Measurements from ENCODE around the gene IRF2BP1.

The IRF2BP1 gene

DNA sequence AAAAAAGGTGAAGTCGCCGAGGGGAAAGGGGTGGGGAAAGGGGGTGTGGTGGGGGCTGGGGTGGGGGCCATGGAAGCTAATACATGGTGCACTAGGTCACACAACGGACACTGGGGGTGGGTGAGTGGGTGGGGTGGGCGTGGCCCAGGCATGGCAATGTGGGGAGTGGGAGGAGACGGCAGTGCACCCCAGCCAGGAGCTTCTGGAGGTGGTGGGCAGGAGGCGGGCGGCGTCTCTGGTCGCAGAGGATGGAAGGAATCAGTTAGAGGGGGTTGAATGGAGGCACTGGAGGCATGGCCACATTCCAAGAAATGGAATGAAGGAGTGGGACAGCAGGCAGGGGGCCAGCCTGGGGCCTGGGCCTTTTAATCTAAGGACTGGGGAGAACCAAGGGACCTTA lies 47.8 kb upstream of the IRF2BP1 start:
- peaks cover 0 to 2% (median 0%) of the 10 kb centered on the region in 3 experiments for H3K27me3 ChIP-seq (ENCODE audit: control insufficient read depth in 3 of 3, insufficient read depth in 3 of 3, low read depth in 1 of 3, low read length in 3 of 3)
- H2BK120ac ChIP-seq (ENCODE audit: low read depth, low read length), result no peak overlapping the region
- peaks cover 3 to 5% of the 10 kb centered on the region in 2 donors for H3K4me1 ChIP-seq (ENCODE audit: control insufficient read depth in 2 of 2, insufficient read depth in 1 of 2, low read depth in 1 of 2, low read length in 2 of 2)
- H2AK5ac ChIP-seq (ENCODE audit: low read depth, low read length), result no peak overlapping the region
- H3K9ac ChIP-seq (ENCODE audit: low read depth, low read length, poor library complexity), result no peak overlapping the region
- no peak overlapping the region for H4K8ac ChIP-seq (ENCODE audit: low read depth, low read length)
- H2BK12ac ChIP-seq (ENCODE audit: low read length), result no peak overlapping the region
- no peak overlapping the region for H2BK15ac ChIP-seq (ENCODE audit: low read length)
- no peak overlapping the region for H3K23ac ChIP-seq (ENCODE audit: low read depth, low read length, poor library complexity)
- no peak overlapping the region for H2AFZ ChIP-seq (ENCODE audit: low read length)
- H3K79me1 ChIP-seq (ENCODE audit: low read depth, low read length), result no peaks in the 10 kb centered on the region
- no peak overlapping the region for H3K27ac ChIP-seq (replicated peaks; ENCODE audit: low read length)
- no peak overlapping the region for H4K91ac ChIP-seq (ENCODE audit: low read depth, low read length, poor library complexity)
- no peak for DNase-seq (ENCODE audit: low spot score)
- H3K14ac ChIP-seq (ENCODE audit: low read length), result no peak overlapping the region
- H3K36me3 ChIP-seq (replicated peaks in 1 of 2; ENCODE audit: control insufficient read depth in 2 of 2, insufficient read depth in 2 of 2, low read length in 2 of 2), result peaks cover 2 to 27% of the 10 kb centered on the region in 2 donors
- no peak overlapping the region for H3K4me3 ChIP-seq (ENCODE audit: low read length in 2 of 2)
- WGBS, 2 donors (ENCODE audit: extremely low coverage in 2 of 2, insufficient read length in 2 of 2, insufficient replicate concordance in 1 of 2), result no CpG with 5 or more reads among the region's 9 CpGs
- H2BK5ac ChIP-seq (ENCODE audit: low read length), result no peak overlapping the region
- H3K9me3 ChIP-seq (replicated peaks in 1 of 2; ENCODE audit: control insufficient read depth in 2 of 2, insufficient read depth in 1 of 2, low read depth in 1 of 2, low read length in 2 of 2), result no peaks in the 10 kb centered on the region
- no peak overlapping the region for H3K18ac ChIP-seq (ENCODE audit: low read length)
- H3K4me2 ChIP-seq (ENCODE audit: insufficient read depth, low read length, poor library complexity, severe bottlenecking), result no peak overlapping the region
- H3K4ac ChIP-seq (ENCODE audit: low read length), result no peak overlapping the region

DNA sequence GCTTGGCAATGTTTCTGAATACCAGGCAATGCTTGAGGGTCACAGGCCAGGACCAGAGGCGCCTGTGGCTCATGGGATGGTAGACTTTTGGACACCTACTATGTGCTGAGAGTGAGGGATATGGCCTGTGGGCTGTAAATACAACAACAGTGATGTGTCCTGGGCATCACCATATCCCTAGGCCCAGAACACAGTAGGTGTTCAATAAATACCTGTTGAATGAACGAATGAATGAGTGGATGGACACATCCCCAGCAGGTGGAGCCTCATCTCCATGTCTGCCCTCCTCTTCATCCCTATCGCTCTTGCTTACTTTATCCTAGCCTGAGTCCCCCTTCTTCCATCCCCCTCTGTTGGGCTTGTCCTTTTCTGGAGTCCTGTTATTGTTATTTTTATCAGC lies 45.1 kb upstream of the IRF2BP1 start:
- H4K91ac ChIP-seq (ENCODE audit: low read depth, low read length, poor library complexity), result no peak overlapping the region
- H2BK120ac ChIP-seq (ENCODE audit: low read depth, low read length), result no peak overlapping the region
- no peak overlapping the region for H3K9ac ChIP-seq (ENCODE audit: low read depth, low read length, poor library complexity)
- peaks cover 0 to 4% of the 10 kb centered on the region in 2 donors for H3K36me3 ChIP-seq (replicated peaks in 1 of 2; ENCODE audit: control insufficient read depth in 2 of 2, insufficient read depth in 2 of 2, low read length in 2 of 2)
- no peak overlapping the region for H2AK5ac ChIP-seq (ENCODE audit: low read depth, low read length)
- H2BK12ac ChIP-seq (ENCODE audit: low read length), result no peak overlapping the region
- no peak overlapping the region for H3K23ac ChIP-seq (ENCODE audit: low read depth, low read length, poor library complexity)
- H3K27ac ChIP-seq (replicated peaks; ENCODE audit: low read length), result no peak overlapping the region
- H3K79me1 ChIP-seq (ENCODE audit: low read depth, low read length), result no peaks in the 10 kb centered on the region
- peaks cover 7 to 11% of the 10 kb centered on the region in 2 donors for H3K4me1 ChIP-seq (ENCODE audit: control insufficient read depth in 2 of 2, insufficient read depth in 1 of 2, low read depth in 1 of 2, low read length in 2 of 2)
- H3K4ac ChIP-seq (ENCODE audit: low read length), result no peak overlapping the region
- H2BK15ac ChIP-seq (ENCODE audit: low read length), result no peak overlapping the region
- no peak overlapping the region for H3K4me3 ChIP-seq (ENCODE audit: low read length in 2 of 2)
- H4K8ac ChIP-seq (ENCODE audit: low read depth, low read length), result no peak overlapping the region
- H3K4me2 ChIP-seq (ENCODE audit: insufficient read depth, low read length, poor library complexity, severe bottlenecking), result no peak overlapping the region
- H3K18ac ChIP-seq (ENCODE audit: low read length), result no peak overlapping the region
- H3K14ac ChIP-seq (ENCODE audit: low read length), result no peak overlapping the region
- WGBS, 2 donors (ENCODE audit: extremely low coverage in 2 of 2, insufficient read length in 2 of 2, insufficient replicate concordance in 1 of 2), result no CpG with 5 or more reads among the region's 3 CpGs
- H2AFZ ChIP-seq (ENCODE audit: low read length), result no peak overlapping the region
- H2BK5ac ChIP-seq (ENCODE audit: low read length), result no peak overlapping the region
- peaks cover 0 to 2% (median 0%) of the 10 kb centered on the region in 3 experiments for H3K27me3 ChIP-seq (ENCODE audit: control insufficient read depth in 3 of 3, insufficient read depth in 3 of 3, low read depth in 1 of 3, low read length in 3 of 3)
- DNase-seq (ENCODE audit: low spot score), result no peak
- peaks cover 0 to 3% of the 10 kb centered on the region in 2 donors for H3K9me3 ChIP-seq (replicated peaks in 1 of 2; ENCODE audit: control insufficient read depth in 2 of 2, insufficient read depth in 1 of 2, low read depth in 1 of 2, low read length in 2 of 2)

DNA sequence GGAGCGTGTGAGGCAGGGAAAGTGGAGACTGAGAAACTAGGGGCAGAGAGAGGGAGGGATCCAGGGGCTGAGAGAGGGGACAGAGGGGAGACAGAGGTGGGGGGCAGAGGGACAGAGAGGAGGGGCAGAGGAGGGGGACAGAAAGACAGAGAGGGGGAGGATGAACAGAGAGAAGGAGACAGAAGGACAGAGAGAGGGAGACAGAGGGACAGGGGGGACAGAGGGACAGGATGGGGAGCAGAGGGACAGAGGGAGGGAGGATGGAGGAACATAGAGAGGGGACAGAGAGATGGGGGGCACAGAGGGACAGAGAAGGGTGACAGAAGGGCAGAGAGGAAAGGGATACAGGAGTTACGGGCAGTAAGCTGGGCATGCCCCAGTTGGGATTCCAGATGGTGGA lies 43.3 kb upstream of the IRF2BP1 start:
- Histone ChIP-seq H2BK5ac (ENCODE audit: low read length) (no peak overlapping the region), H3K4me2 (ENCODE audit: insufficient read depth, low read length, poor library complexity, severe bottlenecking) (no peak overlapping the region), H3K4me3 (ENCODE audit: low read length in 2 of 2) (no peak overlapping the region), H3K27me3 (ENCODE audit: control insufficient read depth in 3 of 3, insufficient read depth in 3 of 3, low read depth in 1 of 3, low read length in 3 of 3) (peaks cover 0 to 2% (median 0%) of the 10 kb centered on the region in 3 experiments), H3K18ac (ENCODE audit: low read length) (no peak overlapping the region), H3K79me1 (ENCODE audit: low read depth, low read length) (no peaks in the 10 kb centered on the region), H3K14ac (ENCODE audit: low read length) (no peak overlapping the region), H2BK15ac (ENCODE audit: low read length) (no peak overlapping the region), H2AK5ac (ENCODE audit: low read depth, low read length) (no peak overlapping the region), H4K91ac (ENCODE audit: low read depth, low read length, poor library complexity) (no peak overlapping the region), H4K8ac (ENCODE audit: low read depth, low read length) (no peak overlapping the region), H3K23ac (ENCODE audit: low read depth, low read length, poor library complexity) (no peak overlapping the region), H2BK12ac (ENCODE audit: low read length) (no peak overlapping the region), H3K27ac (replicated peaks; ENCODE audit: low read length) (no peak overlapping the region), H3K9ac (ENCODE audit: low read depth, low read length, poor library complexity) (no peak overlapping the region), H3K36me3 (replicated peaks in 1 of 2; ENCODE audit: control insufficient read depth in 2 of 2, insufficient read depth in 2 of 2, low read length in 2 of 2) (no peaks in the 10 kb centered on the region), H3K4me1 (ENCODE audit: control insufficient read depth in 2 of 2, insufficient read depth in 1 of 2, low read depth in 1 of 2, low read length in 2 of 2) (peaks cover 7% of the 10 kb centered on the region in 2 donors), H3K4ac (ENCODE audit: low read length) (no peak overlapping the region), H3K9me3 (replicated peaks in 1 of 2; ENCODE audit: control insufficient read depth in 2 of 2, insufficient read depth in 1 of 2, low read depth in 1 of 2, low read length in 2 of 2) (peaks cover 0 to 3% of the 10 kb centered on the region in 2 donors), H2BK120ac (ENCODE audit: low read depth, low read length) (no peak overlapping the region), H2AFZ (ENCODE audit: low read length) (no peak overlapping the region)
- DNase-seq (ENCODE audit: low spot score), result no peak
- WGBS, 2 donors (ENCODE audit: extremely low coverage in 2 of 2, insufficient read length in 2 of 2, insufficient replicate concordance in 1 of 2), result no CpG with 5 or more reads among the region's 2 CpGs

DNA sequence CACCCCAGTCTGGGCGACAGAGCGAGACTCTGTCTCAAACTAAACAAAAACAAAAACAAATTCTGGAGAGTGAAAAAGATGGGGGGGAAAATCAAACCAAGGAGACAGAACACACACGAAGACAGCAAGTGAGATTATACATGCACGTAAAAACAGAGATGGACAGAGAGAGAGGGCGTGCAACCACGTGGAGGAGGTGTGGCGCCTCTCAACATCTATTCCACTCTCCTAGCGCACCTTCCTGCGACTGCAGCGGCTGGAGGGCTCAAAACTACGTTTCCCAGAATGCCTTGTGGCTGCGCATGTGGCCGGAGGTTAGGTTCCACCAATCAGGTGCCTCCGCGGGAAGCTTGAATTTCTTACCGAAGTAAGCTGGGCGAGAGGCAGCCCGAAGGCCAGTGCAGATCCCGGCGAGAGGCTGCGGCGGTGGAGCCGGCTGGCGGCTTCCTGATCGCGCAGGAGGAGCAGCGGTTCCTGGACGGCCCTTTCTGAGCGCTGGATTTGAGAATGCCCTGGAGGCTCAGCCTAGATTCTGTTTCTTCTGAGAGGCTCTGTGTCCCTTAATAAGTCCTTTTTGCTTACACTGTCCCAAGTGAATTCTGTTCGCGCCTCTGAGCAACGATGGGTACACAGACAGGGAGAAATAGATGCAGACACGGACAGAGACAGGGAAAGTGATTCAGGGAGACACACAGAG lies 41.8 kb upstream of the IRF2BP1 start:
- Histone ChIP-seq H2BK120ac (ENCODE audit: low read depth, low read length) (no peak overlapping the region), H3K79me1 (ENCODE audit: low read depth, low read length) (no peaks in the 10 kb centered on the region), H3K9ac (ENCODE audit: low read depth, low read length, poor library complexity) (no peak overlapping the region), H3K18ac (ENCODE audit: low read length) (no peak overlapping the region), H4K91ac (ENCODE audit: low read depth, low read length, poor library complexity) (no peak overlapping the region), H3K23ac (ENCODE audit: low read depth, low read length, poor library complexity) (no peak overlapping the region), H4K8ac (ENCODE audit: low read depth, low read length) (no peak overlapping the region), H2BK12ac (ENCODE audit: low read length) (no peak overlapping the region), H3K9me3 (replicated peaks in 1 of 2; ENCODE audit: control insufficient read depth in 2 of 2, insufficient read depth in 1 of 2, low read depth in 1 of 2, low read length in 2 of 2) (peaks cover 0 to 3% of the 10 kb centered on the region in 2 donors), H2AK5ac (ENCODE audit: low read depth, low read length) (no peak overlapping the region), H3K14ac (ENCODE audit: low read length) (no peak overlapping the region), H3K27ac (replicated peaks; ENCODE audit: low read length) (no peak overlapping the region), H2AFZ (ENCODE audit: low read length) (peak overlapping the region; percentile 74), H3K27me3 (ENCODE audit: control insufficient read depth in 3 of 3, insufficient read depth in 3 of 3, low read depth in 1 of 3, low read length in 3 of 3) (peaks cover 0 to 2% (median 0%) of the 10 kb centered on the region in 3 experiments), H3K4me3 (ENCODE audit: low read length in 2 of 2) (peak overlapping the region; percentile 43 to 65), H3K4ac (ENCODE audit: low read length) (no peak overlapping the region), H2BK15ac (ENCODE audit: low read length) (no peak overlapping the region), H3K4me1 (ENCODE audit: control insufficient read depth in 2 of 2, insufficient read depth in 1 of 2, low read depth in 1 of 2, low read length in 2 of 2) (peaks cover 5 to 7% of the 10 kb centered on the region in 2 donors), H3K36me3 (replicated peaks in 1 of 2; ENCODE audit: control insufficient read depth in 2 of 2, insufficient read depth in 2 of 2, low read length in 2 of 2) (no peaks in the 10 kb centered on the region), H2BK5ac (ENCODE audit: low read length) (no peak overlapping the region), H3K4me2 (ENCODE audit: insufficient read depth, low read length, poor library complexity, severe bottlenecking) (peak overlapping the region; percentile 43)
- DNase-seq (ENCODE audit: low spot score), result peak; percentile 93
- no CpG with 5 or more reads among the region's 33 CpGs for WGBS, 2 donors (ENCODE audit: extremely low coverage in 2 of 2, insufficient read length in 2 of 2, insufficient replicate concordance in 1 of 2)

All from neuronal stem cell (in vitro differentiated cells).